GM15510 (cell line): Measurements from ENCODE around the gene MAPT.

Experiments used
- POLR2A ChIP-seq: IDR thresholded peaks from 3 replicates; pipeline ENCODE4 v1.6.1; 2011; ENCODE audit warnings: borderline replicate concordance; ENCODE audit not compliant: insufficient read length; ENCODE audit errors: extremely low read depth

MAPT gene

GRCh38 chr17:46037722-46038255 is 143.4 kb downstream of the MAPT start:
- TF ChIP-seq POLR2A: no peak

DNA sequence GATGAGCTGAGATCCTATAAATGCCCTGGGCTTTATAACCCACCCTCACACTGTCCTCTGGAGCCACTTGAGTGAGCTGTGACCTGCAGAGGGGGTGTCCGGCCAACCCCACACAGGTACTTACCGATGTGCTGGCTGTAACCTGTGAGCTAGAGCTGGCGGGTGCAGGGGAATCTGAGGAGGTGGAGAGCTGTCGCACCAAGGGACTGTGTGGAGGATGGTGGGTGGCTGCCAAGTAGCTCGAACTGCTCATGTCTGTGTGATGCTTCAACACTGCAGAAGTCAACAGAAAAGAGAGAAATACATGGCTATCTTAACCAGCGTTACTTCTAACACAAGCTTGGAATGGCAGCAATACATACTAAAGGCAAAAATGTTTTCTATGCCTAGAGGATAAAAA is 144.1 kb downstream of the MAPT start:
- TF ChIP-seq POLR2A: no peak

GRCh38 chr17:46038937-46039336 is 144.6 kb downstream of the MAPT start:
- no peak for TF ChIP-seq POLR2A

DNA sequence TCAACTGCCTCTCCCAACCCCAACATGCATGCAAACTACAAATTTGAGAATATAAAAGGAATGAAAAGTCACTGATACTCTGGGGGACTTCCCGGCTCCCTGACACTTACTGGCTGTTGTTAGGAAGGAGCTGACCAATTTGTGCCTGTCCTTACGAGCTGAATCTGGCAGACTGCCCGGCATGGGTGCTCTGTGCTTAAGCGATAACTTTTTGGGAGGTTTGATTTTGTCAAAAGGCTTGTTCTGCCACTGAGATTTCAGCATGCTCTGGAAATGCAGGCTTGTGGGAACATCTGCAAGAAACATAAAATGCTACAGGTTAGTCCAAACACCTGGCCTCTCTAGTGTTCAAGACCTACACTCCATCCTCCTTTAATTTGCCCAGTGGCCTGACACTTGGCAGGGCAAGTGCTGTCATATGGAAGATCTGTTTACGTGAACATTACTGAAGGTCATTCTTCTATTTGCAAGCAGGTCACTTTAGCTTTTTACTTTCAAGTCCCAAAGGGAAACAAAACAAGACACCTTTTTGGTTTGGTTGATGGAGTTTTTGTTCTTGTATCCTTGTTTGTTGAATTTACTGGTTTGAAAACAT is 145.3 kb downstream of the MAPT start:
- TF ChIP-seq POLR2A: no peak

DNA sequence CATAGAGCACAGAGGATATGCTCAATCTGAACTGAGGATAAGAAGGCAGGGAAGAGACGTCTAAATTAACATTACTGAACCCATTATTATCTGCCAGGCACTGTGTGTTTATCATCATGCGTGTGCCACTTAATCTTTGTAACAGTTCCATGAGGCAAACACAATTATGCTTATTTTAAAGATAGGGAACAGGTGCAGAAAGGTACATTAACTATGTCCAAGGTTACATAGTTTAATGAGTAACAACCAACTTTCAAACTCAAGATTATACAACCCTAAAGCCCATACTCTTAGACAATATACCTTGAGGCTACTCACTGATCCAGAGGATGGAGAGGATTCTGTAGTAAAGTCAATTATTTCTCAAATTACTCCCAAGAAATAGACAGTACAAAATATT is 147.9 kb downstream of the MAPT start:
- no peak for TF ChIP-seq POLR2A

DNA sequence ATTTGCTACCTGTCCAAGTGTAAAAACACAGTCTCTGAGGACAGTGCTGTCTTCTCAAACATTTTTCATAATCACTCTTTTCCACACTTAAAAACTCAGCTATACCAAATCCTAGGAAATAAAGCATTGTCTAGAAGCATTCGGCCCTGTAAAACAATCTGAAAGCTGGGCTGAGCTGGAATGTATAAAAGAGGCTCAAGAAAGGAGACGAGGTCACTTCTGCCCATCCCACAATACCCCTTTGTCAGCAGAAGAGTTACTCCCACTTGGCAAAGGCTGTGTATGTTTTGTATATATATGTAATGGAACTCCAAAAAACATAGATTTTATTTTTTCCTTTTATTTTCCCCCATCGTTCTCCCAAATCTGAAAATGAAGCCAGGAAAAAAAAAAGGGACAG is 148.6 kb downstream of the MAPT start:
- no peak for TF ChIP-seq POLR2A

- no peak for TF ChIP-seq POLR2A
Measured at GRCh38 chr17:46043606-46044005, 149.3 kb downstream of the MAPT start.

DNA sequence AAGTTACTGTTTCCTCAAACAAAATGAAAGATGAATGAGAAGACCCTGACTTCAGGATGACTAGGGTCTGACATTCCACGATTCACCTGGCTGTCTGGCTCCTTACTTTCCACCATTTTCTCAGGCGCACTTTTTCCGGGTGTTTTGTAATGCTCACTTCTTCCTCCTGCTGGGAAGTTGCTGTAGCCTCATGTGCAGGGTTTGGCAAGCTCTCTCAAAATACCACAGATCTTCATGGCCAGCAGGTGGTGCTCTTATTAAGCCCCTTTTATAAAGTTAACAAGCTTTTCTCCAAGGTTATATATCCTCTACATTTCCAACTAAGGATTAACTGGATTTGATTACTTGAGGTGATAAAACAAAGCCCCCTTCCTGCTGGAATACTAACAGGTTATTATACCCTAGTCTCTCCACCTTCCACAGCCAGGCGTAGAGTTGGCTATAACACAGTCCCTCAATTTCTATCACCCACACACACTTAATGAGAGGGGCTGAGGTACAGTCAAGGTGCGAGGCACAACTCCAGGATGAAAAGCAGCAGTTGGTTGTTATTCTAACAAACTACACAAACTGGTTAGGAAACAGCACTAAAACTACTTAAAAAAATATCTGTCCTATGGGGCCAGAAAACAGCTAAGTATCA is 150.1 kb downstream of the MAPT start:
- TF ChIP-seq POLR2A: no peak

DNA sequence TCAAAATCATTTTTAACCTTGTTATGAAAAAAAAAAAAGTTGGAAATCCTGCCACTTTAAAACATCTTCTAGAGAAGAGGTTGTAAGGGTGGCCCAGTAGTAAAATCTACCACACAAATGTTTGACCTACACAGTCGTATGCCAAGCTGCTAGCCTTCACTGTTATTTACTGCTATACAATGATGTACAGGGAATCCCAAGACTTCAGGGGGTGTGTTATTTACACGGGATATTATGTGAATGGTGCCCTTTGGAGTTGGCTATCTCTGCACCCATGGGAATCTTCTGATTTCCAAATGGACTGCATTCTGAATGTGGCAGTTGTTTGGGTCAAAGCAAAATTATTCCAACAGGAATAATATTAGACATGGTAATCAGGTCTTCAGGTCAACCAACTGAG is 150.6 kb downstream of the MAPT start:
- TF ChIP-seq POLR2A: no peak

GRCh38 chr17:46045639-46046038 is 151.3 kb downstream of the MAPT start:
- TF ChIP-seq POLR2A: no peak

- TF ChIP-seq POLR2A: no peak
Measured at GRCh38 chr17:46046957-46047356, 152.6 kb downstream of the MAPT start.

- TF ChIP-seq POLR2A: no peak
Measured at GRCh38 chr17:46047398-46047797, 153.0 kb downstream of the MAPT start.

GRCh38 chr17:46047856-46048255 is 153.5 kb downstream of the MAPT start:
- no peak for TF ChIP-seq POLR2A

- TF ChIP-seq POLR2A: no peak
Measured at GRCh38 chr17:46049656-46050055, 155.3 kb downstream of the MAPT start.

DNA sequence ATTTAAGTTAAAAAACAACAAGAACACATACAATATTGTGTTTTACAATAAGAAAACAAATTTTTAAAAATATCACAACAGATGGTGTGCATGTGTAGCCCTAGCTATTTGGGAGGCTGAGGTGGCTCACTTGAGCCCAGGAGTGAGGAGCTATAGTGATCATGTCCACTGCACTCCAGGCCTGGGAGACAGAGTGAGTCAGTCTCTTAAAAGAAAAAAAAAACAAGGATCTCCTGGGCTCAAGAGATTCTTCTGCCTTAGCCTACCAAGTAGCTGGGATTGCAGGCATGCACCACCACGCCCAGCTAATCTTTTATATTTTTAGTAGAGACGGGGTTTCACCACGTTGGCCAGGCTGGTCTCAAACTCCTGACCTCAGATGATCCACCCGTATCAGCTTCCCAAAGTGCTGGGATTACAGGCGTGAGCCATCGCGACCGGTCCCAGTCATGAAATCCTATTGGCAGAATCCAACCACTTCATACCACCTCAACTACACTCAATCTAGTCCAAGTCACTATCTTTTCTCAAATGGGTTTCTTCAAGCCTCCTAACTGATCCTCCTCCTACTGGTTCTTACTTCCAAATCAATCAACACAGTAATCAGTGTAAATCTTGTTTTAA is 159.7 kb downstream of the MAPT start:
- TF ChIP-seq POLR2A: no peak

DNA sequence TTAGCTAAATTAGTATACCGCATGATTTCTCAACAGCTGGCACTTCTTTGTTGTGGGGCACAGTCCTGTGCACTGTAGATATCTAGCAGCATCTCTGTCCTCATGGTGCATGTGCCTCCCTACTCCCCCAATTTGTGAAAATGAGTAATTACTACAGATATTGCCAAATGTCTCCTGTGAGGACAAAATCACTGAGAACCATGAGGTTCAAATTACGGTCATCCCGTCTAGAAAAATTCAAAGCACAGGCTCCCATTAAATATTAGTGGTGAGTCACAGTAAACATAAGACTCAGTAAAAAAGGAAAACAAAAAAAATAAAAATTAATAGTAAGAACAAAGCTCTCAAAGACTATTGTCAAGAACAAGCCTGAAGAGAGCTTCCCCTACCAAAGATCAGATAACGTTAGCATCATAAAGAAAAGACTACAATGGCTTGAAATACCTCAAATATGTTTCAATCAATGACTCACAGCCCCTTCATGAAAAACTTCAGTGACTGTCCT is 162.5 kb downstream of the MAPT start:
- no peak for TF ChIP-seq POLR2A
